ENCODE measurements around the gene CACNA1I. TPM values are rescaled to one million over a fixed set of nuclear protein-coding genes. Genes with fewer than 3 reads are reported as not detected.
A peak's percentile ranks its signal among the peaks of the same experiment; 100 is the strongest.

CACNA1I gene
- total RNA-seq, 1 donor from 2014 or later = 0.11 TPM

DNA sequence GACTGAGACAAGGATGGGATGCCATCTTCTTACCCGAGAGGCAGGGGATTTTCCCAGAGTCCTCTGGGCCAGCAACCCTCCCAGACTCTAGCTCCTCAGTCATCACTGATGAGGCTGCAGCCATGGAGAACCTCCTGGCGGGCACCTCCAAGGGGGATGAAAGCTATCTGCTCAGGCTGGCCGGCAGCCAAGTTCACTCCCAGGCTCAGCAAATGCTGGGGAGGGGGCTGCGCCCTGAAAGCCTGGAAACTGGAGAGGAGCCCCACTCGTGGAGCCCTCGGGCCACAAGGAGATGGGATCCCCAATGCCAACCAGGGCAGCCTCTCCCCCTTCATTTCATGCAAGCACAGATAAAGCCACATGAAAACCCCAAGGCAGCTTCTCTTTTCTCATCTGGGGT, 75.0 kb downstream of the CACNA1I start:
- no peaks in the 10 kb centered on the region for H4K20me1 ChIP-seq (ENCODE audit: low read depth)
- no peak overlapping the region for H3K9ac ChIP-seq
- H3K27ac Mint-ChIP-seq = no peak overlapping the region
- H3K4me3 Mint-ChIP-seq = no peak overlapping the region
- no peaks in the 10 kb centered on the region for H3K36me3 ChIP-seq
- H3K79me2 ChIP-seq (ENCODE audit: low read depth) = no peaks in the 10 kb centered on the region
- H3F3A ChIP-seq (ENCODE audit: low read depth) = no peaks in the 10 kb centered on the region
- peaks cover 8% of the 10 kb centered on the region for H3K27me3 Mint-ChIP-seq (ENCODE audit: insufficient read depth, low read depth)
- H3K27me3 ChIP-seq = no peaks in the 10 kb centered on the region
- no peaks in the 10 kb centered on the region for H3K9me3 ChIP-seq (ENCODE audit: low read depth)
- no peak for DNase-seq (ENCODE audit: low spot score)
- H3K4me3 ChIP-seq = no peak overlapping the region
- no peaks in the 10 kb centered on the region for H3K36me3 Mint-ChIP-seq
- H3K9me3 Mint-ChIP-seq = no peaks in the 10 kb centered on the region
- H3K4me2 ChIP-seq = no peak overlapping the region
- no peaks in the 10 kb centered on the region for H3K4me1 ChIP-seq
- no peak overlapping the region for H3K27ac ChIP-seq
- no peak for TF ChIP-seq EZH2 (IDR thresholded peaks at IDR 0.05)
- TF ChIP-seq EZH2phosphoT487 (IDR thresholded peaks at IDR 0.05) = no peak
- TF ChIP-seq, protein P1, sequence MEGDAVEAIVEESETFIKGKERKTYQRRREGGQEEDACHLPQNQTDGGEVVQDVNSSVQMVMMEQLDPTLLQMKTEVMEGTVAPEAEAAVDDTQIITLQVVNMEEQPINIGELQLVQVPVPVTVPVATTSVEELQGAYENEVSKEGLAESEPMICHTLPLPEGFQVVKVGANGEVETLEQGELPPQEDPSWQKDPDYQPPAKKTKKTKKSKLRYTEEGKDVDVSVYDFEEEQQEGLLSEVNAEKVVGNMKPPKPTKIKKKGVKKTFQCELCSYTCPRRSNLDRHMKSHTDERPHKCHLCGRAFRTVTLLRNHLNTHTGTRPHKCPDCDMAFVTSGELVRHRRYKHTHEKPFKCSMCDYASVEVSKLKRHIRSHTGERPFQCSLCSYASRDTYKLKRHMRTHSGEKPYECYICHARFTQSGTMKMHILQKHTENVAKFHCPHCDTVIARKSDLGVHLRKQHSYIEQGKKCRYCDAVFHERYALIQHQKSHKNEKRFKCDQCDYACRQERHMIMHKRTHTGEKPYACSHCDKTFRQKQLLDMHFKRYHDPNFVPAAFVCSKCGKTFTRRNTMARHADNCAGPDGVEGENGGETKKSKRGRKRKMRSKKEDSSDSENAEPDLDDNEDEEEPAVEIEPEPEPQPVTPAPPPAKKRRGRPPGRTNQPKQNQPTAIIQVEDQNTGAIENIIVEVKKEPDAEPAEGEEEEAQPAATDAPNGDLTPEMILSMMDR (IDR thresholded peaks at IDR 0.05) = no peak
- H3K4me1 Mint-ChIP-seq = peaks cover 17% of the 10 kb centered on the region
- H2AFZ ChIP-seq (replicated peaks) = no peak overlapping the region

DNA sequence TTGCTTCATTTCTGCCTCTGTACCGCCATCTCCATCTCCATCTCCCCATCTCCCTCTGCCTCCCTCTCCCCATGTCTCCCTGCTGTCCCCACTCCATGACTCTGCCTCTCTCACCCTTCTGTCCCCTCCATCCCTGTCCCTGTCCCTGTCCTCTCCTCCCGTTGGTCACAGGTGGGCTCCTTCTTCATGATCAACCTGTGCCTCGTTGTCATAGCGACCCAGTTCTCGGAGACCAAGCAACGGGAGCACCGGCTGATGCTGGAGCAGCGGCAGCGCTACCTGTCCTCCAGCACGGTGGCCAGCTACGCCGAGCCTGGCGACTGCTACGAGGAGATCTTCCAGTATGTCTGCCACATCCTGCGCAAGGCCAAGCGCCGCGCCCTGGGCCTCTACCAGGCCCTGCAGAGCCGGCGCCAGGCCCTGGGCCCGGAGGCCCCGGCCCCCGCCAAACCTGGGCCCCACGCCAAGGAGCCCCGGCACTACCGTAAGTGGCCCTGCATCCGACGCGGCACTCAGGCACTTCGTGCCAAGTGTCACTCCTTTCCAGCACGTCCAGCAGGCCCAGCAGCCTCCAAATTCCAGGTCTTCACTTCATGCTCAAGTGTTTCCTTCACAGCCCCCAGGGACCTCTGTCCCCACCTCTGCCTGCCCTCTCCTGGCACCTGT, 76.0 kb downstream of the CACNA1I start:
- Histone ChIP-seq H2AFZ (replicated peaks) (no peak overlapping the region), H4K20me1 (ENCODE audit: low read depth) (no peaks in the 10 kb centered on the region), H3K36me3 (no peaks in the 10 kb centered on the region), H3K27ac (no peak overlapping the region), H3F3A (ENCODE audit: low read depth) (no peaks in the 10 kb centered on the region), H3K79me2 (ENCODE audit: low read depth) (no peaks in the 10 kb centered on the region), H3K4me3 (no peak overlapping the region), H3K4me1 (no peaks in the 10 kb centered on the region), H3K4me2 (no peak overlapping the region), H3K9ac (no peak overlapping the region), H3K9me3 (ENCODE audit: low read depth) (no peaks in the 10 kb centered on the region), H3K27me3 (no peaks in the 10 kb centered on the region)
- no peak for TF ChIP-seq EZH2 (IDR thresholded peaks at IDR 0.05)
- TF ChIP-seq EZH2phosphoT487 (IDR thresholded peaks at IDR 0.05) = no peak
- TF ChIP-seq, protein P1 (IDR thresholded peaks at IDR 0.05) = no peak
- peaks cover 17% of the 10 kb centered on the region for H3K4me1 Mint-ChIP-seq
- no peaks in the 10 kb centered on the region for H3K36me3 Mint-ChIP-seq
- DNase-seq (ENCODE audit: low spot score) = no peak
- no peak overlapping the region for H3K4me3 Mint-ChIP-seq
- no peaks in the 10 kb centered on the region for H3K9me3 Mint-ChIP-seq
- H3K27ac Mint-ChIP-seq = peak overlapping the region; percentile 42
- peaks cover 6% of the 10 kb centered on the region for H3K27me3 Mint-ChIP-seq (ENCODE audit: insufficient read depth, low read depth)

DNA sequence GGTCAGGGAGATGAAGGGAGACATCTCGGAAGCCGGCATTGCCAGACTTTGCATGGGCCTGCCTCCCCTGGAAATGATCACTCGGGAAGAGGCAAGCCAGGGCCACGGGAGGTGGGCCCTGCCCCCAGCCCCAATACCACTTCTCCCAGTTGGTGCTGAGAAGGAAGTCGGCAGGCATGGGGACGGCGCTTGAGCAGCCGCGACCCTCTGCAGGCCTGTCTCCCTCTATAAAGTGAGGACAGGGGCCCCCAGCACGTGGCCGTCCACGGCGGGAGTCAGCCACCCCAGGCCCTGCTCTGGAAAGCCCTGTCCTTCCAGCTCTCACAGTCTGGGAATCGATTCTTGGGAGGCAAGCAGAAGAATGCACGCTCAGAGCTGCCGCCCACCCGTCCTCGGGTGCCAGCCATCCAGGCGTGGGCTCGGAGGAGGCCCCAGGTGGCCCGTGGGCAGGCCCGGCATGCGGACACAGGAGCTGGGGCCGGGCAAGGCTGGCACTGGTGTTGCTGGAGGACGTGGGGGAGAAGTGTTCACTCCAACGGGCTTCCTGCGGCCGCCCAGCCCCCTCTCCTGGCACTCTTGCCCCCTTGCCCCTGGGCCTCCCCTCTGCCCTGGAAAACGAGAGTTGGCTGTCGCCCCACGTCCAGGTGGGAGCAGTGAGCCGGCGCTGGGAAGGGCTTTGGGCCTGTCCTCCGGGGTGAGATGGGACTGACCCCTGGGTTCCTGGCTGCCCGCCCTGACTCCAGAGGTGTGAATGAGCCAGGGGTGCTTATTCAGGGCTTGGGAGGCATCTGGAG, 77.5 kb downstream of the CACNA1I start:
- Mint-ChIP-seq H3K27me3 (ENCODE audit: insufficient read depth, low read depth) (peaks cover 6% of the 10 kb centered on the region), H3K4me3 (no peak overlapping the region), H3K27ac (no peak overlapping the region), H3K4me1 (peaks cover 17% of the 10 kb centered on the region), H3K36me3 (no peaks in the 10 kb centered on the region), H3K9me3 (no peaks in the 10 kb centered on the region)
- DNase-seq (ENCODE audit: low spot score) = no peak
- Histone ChIP-seq H3K4me2 (no peak overlapping the region), H3K27me3 (no peaks in the 10 kb centered on the region), H3K4me3 (no peak overlapping the region), H3K9me3 (ENCODE audit: low read depth) (no peaks in the 10 kb centered on the region), H3F3A (ENCODE audit: low read depth) (no peaks in the 10 kb centered on the region), H3K79me2 (ENCODE audit: low read depth) (no peaks in the 10 kb centered on the region), H3K4me1 (no peaks in the 10 kb centered on the region), H3K36me3 (no peaks in the 10 kb centered on the region), H4K20me1 (ENCODE audit: low read depth) (no peaks in the 10 kb centered on the region), H3K27ac (no peak overlapping the region), H3K9ac (no peak overlapping the region), H2AFZ (replicated peaks) (no peak overlapping the region)
- no peak for TF ChIP-seq EZH2phosphoT487 (IDR thresholded peaks at IDR 0.05)
- TF ChIP-seq, protein P1 (IDR thresholded peaks at IDR 0.05) = no peak
